NCI-H774 (cell line): ENCODE results near the gene WNT3A.
"Not testable (repeated sequence)": the region's sequence is repeated elsewhere in the genome, so short reads cannot be mapped to it uniquely, and the experiment has no call there.

Experiments used
- DNase-seq: peaks from one replicate; lab custom pipeline; 2025; lab: John Stamatoyannopoulos, UW

The WNT3A gene

GRCh38 chr1:228006786-228007048 lies at the start of gene WNT3A:
Gene WNT3A, plus strand, starts transcription at chr1:228006998. Its CDS starts 131 bp downstream, at chr1:228007129.
- DNase-seq: no peak

- DNase-seq: no peak
These were observed 48.0 kb upstream of the WNT3A start for GRCh38 chr1:227958617-227959324.

GRCh38 chr1:227959325-227959860 lies 47.4 kb upstream of the WNT3A start:
- no peak for DNase-seq

- DNase-seq: no peak
These were observed 44.9 kb upstream of the WNT3A start for GRCh38 chr1:227961651-227962466.

- DNase-seq: not testable (repeated sequence)
These were observed 40.1 kb upstream of the WNT3A start for GRCh38 chr1:227966733-227967132.

GRCh38 chr1:227967815-227968214 lies 39.0 kb upstream of the WNT3A start:
- not testable (repeated sequence) for DNase-seq

GRCh38 chr1:227970076-227970995 lies 36.5 kb upstream of the WNT3A start:
- not testable (repeated sequence) for DNase-seq

- not testable (repeated sequence) for DNase-seq
These were observed 35.6 kb upstream of the WNT3A start for GRCh38 chr1:227971216-227971615.

GRCh38 chr1:227971643-227972282 lies 35.0 kb upstream of the WNT3A start:
- not testable (repeated sequence) for DNase-seq

- DNase-seq: not testable (repeated sequence)
These were observed 34.5 kb upstream of the WNT3A start for GRCh38 chr1:227972283-227972679.

- not testable (repeated sequence) for DNase-seq
These were observed 33.9 kb upstream of the WNT3A start for GRCh38 chr1:227972843-227973374.

GRCh38 chr1:227973724-227974288 lies 33.0 kb upstream of the WNT3A start:
- not testable (repeated sequence) for DNase-seq

- DNase-seq: not testable (repeated sequence)
These were observed 31.1 kb upstream of the WNT3A start for GRCh38 chr1:227975583-227976283.

GRCh38 chr1:227987181-227987580 lies 19.6 kb upstream of the WNT3A start:
- DNase-seq: no peak

GRCh38 chr1:227994632-227995300 lies 12.0 kb upstream of the WNT3A start:
- DNase-seq: no peak

- no peak for DNase-seq
These were observed 10.4 kb upstream of the WNT3A start for GRCh38 chr1:227996187-227996950.

GRCh38 chr1:227998374-227999055 lies 8.3 kb upstream of the WNT3A start:
- no peak for DNase-seq
